Left lung (tissue), 10 donors: ENCODE results near the gene RYR2. TPM values are rescaled to one million over a fixed set of nuclear protein-coding genes. Genes with fewer than 3 reads are reported as not detected.
"Not testable (repeated sequence)": the region's sequence is repeated elsewhere in the genome, so short reads cannot be mapped to it uniquely, and the experiment has no call there.

ENCODE experiments used
- ATAC-seq: fragments of 200-7000 bp; cut with Tn5 transposase; one replicate; pipeline ENCODE4 v1.9.1; 2020; ENCODE audit warnings: moderate library complexity
- DNase-seq, 4 donors: peaks; one replicate each; pipeline ENCODE4 v3.0.0-alpha.2; 2013 to 2020
- H3K27ac ChIP-seq, 2 donors: fragments of 200-600 bp; sonication (generic) in 1 of 2; one replicate each; pipeline versions ENCODE4 v1.5.0 to v1.8.0; 2020 to 2021
- H3K27me3 ChIP-seq, 2 donors: fragments of 200-600 bp; sonication (generic) in 1 of 2; one replicate each; pipeline versions ENCODE4 v1.5.0 to v1.8.0; 2020 to 2021
- H3K36me3 ChIP-seq, 2 donors: fragments of 200-600 bp; sonication (generic) in 1 of 2; one replicate each; pipeline versions ENCODE4 v1.5.0 to v1.8.0; 2020 to 2021
- H3K4me1 ChIP-seq, 2 donors: fragments of 200-600 bp; one replicate each; pipeline ENCODE4 v1.8.0; 2021
- H3K4me3 ChIP-seq, 2 donors: fragments of 200-600 bp; sonication (generic) in 1 of 2; one replicate each; pipeline versions ENCODE4 v1.5.0 to v1.8.0; 2020 to 2021; ENCODE audit warnings: mild to moderate bottlenecking in 1 of 2
- H3K9me3 ChIP-seq, 2 donors: fragments of 200-600 bp; sonication (generic) in 1 of 2; one replicate each; pipeline versions ENCODE4 v1.5.0 to v1.8.0; 2020 to 2021
- intact Hi-C, 2 donors: fragments of 100-400 bp; cut with DNase I; formaldehyde crosslinking; loops; one replicate each; pipeline versions ENCODE4 v1.11.2 to v1.14.2; 2022
- polyA plus RNA-seq, 6 donors: library from polyadenylated mRNA; unstranded; fragments of 120-200 nt; gene quantifications; one replicate each; pipeline ENCODE4 v1.2.1, GENCODE V29; 2013; ENCODE audit not compliant: insufficient read length in 6 of 6
- total RNA-seq, 2 donors: library from RNA; stranded (reverse); fragmentation: NEBNext Ultra II Directional; extraction: Animal tissue kit (Norgen Biotek cat#: 25700); gene quantifications; one replicate each; pipeline ENCODE4 v1.2.1, GENCODE V29; 2021
- TF ChIP-seq, protein P1 (sequence below), 2 donors: fragments of 200-600 bp; sonication (generic) in 1 of 2; IDR thresholded peaks; one replicate each; pipeline versions ENCODE4 v1.5.0 to v1.8.0; 2021; ENCODE audit warnings: antibody characterized with exemption in 2 of 2
- donor health status: DM: no; HTN: yes; CAD: no.
- donor health status: DM: no; HTN: no; CAD: no.

RYR2 gene
- total and polyA plus RNA-seq, 8 donors: 4.7 to 10.3 (median 7.6) TPM

DNA sequence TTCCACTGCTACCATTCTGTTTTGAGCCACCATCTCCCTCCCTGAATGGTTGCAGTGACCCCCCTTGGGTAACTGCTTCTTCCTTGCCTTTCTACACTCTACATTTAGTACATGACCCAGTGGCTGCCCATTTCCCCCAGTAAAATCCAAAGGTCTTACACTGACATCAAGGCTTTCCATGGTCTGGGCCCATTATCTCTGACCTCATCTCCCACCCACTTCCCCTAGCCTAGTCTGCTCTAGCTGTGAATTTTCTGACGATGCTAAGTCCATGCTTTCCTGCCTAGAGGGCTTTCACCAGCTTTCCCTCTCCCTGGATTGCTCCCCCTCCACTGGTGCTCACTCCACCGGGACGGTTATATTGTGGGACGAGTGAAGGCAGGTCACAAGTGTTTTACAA lies 219.2 kb downstream of the RYR2 start:
- Histone ChIP-seq H3K36me3 (no peaks in the 10 kb centered on the region), H3K4me3 (no peak overlapping the region), H3K4me1 (no peaks in the 10 kb centered on the region), H3K27ac (no peak overlapping the region), H3K27me3 (no peaks in the 10 kb centered on the region), H3K9me3 (no peaks in the 10 kb centered on the region)
- no peak for DNase-seq
- TF ChIP-seq, protein P1, sequence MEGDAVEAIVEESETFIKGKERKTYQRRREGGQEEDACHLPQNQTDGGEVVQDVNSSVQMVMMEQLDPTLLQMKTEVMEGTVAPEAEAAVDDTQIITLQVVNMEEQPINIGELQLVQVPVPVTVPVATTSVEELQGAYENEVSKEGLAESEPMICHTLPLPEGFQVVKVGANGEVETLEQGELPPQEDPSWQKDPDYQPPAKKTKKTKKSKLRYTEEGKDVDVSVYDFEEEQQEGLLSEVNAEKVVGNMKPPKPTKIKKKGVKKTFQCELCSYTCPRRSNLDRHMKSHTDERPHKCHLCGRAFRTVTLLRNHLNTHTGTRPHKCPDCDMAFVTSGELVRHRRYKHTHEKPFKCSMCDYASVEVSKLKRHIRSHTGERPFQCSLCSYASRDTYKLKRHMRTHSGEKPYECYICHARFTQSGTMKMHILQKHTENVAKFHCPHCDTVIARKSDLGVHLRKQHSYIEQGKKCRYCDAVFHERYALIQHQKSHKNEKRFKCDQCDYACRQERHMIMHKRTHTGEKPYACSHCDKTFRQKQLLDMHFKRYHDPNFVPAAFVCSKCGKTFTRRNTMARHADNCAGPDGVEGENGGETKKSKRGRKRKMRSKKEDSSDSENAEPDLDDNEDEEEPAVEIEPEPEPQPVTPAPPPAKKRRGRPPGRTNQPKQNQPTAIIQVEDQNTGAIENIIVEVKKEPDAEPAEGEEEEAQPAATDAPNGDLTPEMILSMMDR (IDR thresholded peaks at IDR 0.05): no peak
- ATAC-seq: no peak
- intact Hi-C loops: no loop called here

DNA sequence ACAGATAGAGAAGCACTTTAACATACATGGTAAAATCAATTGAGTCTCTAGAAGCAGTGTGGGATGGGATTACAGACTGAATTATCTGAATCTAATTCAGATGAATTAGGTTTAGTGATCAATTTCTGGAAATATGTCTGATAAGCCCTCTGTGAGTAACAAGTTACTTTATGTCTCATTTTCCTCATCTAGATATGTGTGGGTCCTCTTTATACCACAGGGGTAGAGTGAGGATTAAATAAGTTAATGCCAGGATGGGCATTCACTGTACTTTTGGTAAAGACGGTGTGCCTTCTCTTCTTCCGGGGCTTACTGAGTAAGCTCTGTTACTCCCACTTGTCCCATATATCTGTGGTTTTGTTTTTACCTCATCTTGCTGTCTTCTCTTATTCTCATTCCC lies 225.8 kb downstream of the RYR2 start:
- ATAC-seq: no peak
- H3K9me3 ChIP-seq: no peaks in the 10 kb centered on the region
- no peak for DNase-seq
- no peaks in the 10 kb centered on the region for H3K36me3 ChIP-seq
- no peaks in the 10 kb centered on the region for H3K4me1 ChIP-seq
- no peaks in the 10 kb centered on the region for H3K27me3 ChIP-seq
- no peak overlapping the region for H3K4me3 ChIP-seq
- TF ChIP-seq, protein P1 (IDR thresholded peaks at IDR 0.05): no peak
- no peak overlapping the region for H3K27ac ChIP-seq
- intact Hi-C loops: no loop called here

DNA sequence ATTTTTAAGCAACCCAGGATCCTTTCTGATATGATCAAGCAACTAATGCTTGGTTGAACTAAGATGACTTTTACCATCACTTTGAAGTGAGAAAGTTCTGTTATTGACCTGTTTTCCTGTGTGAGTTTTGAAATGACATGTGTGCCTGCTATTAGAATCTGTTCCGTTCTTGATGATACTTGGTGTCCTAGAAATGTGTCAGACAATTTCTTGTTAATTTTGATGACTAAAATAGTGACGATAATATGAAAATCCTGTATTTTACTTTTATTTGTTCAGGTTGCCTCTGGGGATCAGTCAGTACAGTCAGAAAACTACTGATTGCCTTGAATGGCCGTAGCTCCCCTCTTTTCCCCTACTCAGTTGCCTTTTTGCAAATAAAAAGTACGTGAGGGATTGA lies 228.0 kb downstream of the RYR2 start:
- ATAC-seq (no peak), DNase-seq (no peak)
- intact Hi-C loops: no loop called here
- TF ChIP-seq, protein P1 (IDR thresholded peaks at IDR 0.05): no peak
- H3K27me3 ChIP-seq: no peaks in the 10 kb centered on the region
- H3K36me3 ChIP-seq: no peaks in the 10 kb centered on the region
- H3K9me3 ChIP-seq: no peaks in the 10 kb centered on the region
- H3K4me3 ChIP-seq: no peak overlapping the region
- no peak overlapping the region for H3K27ac ChIP-seq
- H3K4me1 ChIP-seq: no peaks in the 10 kb centered on the region

DNA sequence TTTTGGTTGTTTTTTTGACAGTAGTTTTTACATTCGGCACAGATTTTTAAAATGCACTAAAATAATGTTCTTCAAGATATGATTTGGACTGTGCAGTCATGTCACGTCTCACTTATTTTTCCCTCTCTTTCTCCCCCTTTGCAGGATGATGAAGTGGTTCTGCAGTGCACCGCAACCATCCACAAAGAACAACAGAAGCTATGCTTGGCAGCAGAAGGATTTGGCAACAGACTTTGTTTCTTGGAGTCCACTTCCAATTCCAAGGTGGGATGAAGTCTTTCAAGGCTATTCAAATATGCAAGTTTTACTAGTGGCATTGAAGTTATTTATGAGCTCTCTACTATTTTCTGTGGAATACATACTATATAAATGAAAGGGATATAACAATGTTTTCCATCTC lies 228.4 kb downstream of the RYR2 start:
- Histone ChIP-seq H3K9me3 (no peaks in the 10 kb centered on the region), H3K4me3 (no peak overlapping the region), H3K27ac (no peak overlapping the region), H3K27me3 (no peaks in the 10 kb centered on the region), H3K36me3 (no peaks in the 10 kb centered on the region), H3K4me1 (no peaks in the 10 kb centered on the region)
- intact Hi-C loops: no loop called here
- ATAC-seq (no peak), DNase-seq (no peak)
- TF ChIP-seq, protein P1 (IDR thresholded peaks at IDR 0.05): no peak

DNA sequence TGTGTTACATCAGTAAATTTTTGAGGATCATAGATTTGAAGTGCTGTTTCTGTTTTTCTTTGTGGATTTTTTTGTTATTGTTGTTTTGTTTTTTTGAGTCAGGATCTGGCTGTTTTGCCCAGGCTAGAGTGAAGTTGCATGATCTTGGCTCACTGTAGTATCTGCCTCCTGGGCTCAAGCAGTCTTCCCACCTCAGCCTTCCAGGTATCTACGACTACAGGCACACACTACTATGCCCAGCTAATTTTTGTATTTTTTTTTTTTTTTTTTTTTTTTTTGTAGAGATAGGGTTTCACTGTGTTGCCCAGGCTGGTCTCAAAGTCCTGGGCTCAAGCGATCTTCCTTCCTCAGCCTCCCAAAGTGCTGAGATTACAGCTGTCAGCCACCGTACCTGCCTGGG lies 236.0 kb downstream of the RYR2 start:
- ATAC-seq, H3K9me3 ChIP-seq, H3K4me3 ChIP-seq, H3K27ac ChIP-seq, intact Hi-C loops, H3K4me1 ChIP-seq, H3K27me3 ChIP-seq, H3K36me3 ChIP-seq, DNase-seq: not testable (repeated sequence)

DNA sequence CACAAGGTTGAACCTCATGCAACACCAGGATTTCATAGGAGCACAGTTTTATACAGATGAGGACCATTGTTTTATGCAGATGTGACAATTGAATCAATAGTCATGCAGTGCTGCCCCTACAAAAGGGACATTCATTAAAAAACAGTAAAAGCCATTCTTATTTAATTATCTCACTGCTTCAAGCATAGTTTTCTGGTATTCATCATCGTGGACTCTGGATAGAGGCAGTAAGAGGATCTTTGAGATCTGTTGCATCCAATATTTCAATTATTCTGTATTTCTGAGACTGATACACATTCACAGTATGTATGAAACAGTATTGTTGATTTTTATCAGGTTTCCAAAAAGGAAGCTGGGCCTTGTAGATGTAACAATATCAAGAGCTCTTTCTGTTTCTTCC lies 237.6 kb downstream of the RYR2 start:
- no peaks in the 10 kb centered on the region for H3K4me1 ChIP-seq
- no peak overlapping the region for H3K27ac ChIP-seq
- no peak overlapping the region for H3K4me3 ChIP-seq
- H3K27me3 ChIP-seq: no peaks in the 10 kb centered on the region
- H3K9me3 ChIP-seq: no peaks in the 10 kb centered on the region
- TF ChIP-seq, protein P1 (IDR thresholded peaks at IDR 0.05): no peak
- no peak for ATAC-seq
- H3K36me3 ChIP-seq: no peaks in the 10 kb centered on the region
- intact Hi-C loops: no loop called here
- no peak for DNase-seq
